Stimulated activated memory B cell treated with anti-CD40 and anti-IgM and Interleukin-4, amounts not matched to agents 10 μg/mL and 1 μg/mL and 100 μg/mL, for 72 hours (primary cell): ENCODE results near the gene CDHR3.
"Not testable (repeated sequence)": the region's sequence is repeated elsewhere in the genome, so short reads cannot be mapped to it uniquely, and the experiment has no call there.

Source experiments
- ATAC-seq: fragments of 150-1000 bp; cut with Tn5 transposase; 2 replicates; pipeline ENCODE4 v1.10.0; 2021
- H3K27ac Mint-ChIP-seq: one replicate; pipeline ENCODE4 v1.8.0; 2022; ENCODE audit warnings: mild to moderate bottlenecking, mixed read lengths
- H3K27me3 Mint-ChIP-seq: one replicate; pipeline ENCODE4 v1.8.0; 2022; ENCODE audit warnings: mixed read lengths
- H3K36me3 Mint-ChIP-seq: one replicate; pipeline ENCODE4 v1.8.0; 2022; ENCODE audit warnings: mixed read lengths
- H3K4me1 Mint-ChIP-seq: one replicate; pipeline ENCODE4 v1.8.0; 2022; ENCODE audit warnings: mixed read lengths
- H3K4me3 Mint-ChIP-seq: one replicate; pipeline ENCODE4 v1.8.0; 2022; ENCODE audit warnings: mild to moderate bottlenecking, moderate library complexity, mixed read lengths
- H3K9me3 Mint-ChIP-seq: one replicate; pipeline ENCODE4 v1.8.0; 2022; ENCODE audit warnings: mixed read lengths

Gene CDHR3

DNA sequence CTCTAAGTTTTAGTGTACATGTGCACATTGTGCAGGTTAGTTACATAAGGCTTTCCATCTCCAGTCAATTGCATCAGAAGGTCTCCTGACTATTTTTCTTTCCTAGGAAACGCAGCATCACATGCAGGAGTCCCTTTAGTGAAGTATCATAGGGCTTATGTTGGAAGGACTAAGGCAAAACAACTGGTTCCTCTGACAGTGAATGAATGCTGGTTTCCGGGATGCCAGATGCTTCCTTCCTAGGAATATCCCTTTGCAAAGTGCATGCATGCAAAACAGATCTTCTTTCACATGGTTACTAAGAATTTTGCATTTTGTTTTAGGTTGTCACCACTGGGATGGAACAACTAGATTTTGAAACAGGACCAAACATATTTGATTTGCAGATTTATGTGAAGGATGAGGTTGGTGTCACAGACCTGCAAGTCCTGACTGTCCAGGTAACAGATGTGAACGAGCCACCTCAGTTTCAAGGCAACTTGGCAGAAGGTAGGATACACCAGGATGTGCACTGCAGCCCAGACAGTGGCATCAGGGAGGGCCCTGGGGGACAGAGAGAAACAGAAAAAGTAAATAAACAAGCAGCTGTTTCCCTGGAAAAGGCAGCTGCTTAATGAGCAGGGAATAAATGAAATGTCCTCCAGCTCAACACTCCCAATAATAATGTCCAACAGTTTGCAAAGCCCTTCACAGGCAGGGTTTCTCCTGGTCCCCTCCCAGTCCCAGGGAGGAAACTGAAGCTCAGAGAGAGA is 17.8 kb downstream of the CDHR3 start:
- ATAC-seq = no peak
- Mint-ChIP-seq H3K27me3 (peaks cover 41% of the 10 kb centered on the region), H3K27ac (no peak overlapping the region), H3K36me3 (no peaks in the 10 kb centered on the region), H3K9me3 (no peaks in the 10 kb centered on the region), H3K4me3 (no peak overlapping the region), H3K4me1 (no peaks in the 10 kb centered on the region)

DNA sequence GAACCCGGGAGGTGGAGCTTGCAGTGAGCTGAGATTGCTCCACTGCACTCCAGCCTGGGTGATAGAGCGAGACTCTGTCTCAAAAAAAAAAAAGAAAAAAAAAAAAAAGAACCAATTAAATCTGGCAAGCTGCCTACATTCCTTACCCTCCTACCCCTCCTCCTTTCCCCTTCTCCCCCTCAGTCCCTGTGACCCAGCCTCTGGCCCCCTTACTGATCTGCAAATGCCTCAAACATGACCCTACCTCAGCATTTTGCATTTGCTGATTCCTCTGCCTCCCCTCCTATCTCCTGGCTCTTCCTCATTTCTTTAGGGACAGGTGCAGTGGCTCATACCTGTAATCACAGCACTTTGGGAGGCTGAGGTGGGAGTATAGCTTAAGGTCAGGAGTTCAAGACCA is 19.3 kb downstream of the CDHR3 start:
- ATAC-seq = no peak
- Mint-ChIP-seq H3K9me3 (no peaks in the 10 kb centered on the region), H3K4me3 (no peak overlapping the region), H3K4me1 (no peaks in the 10 kb centered on the region), H3K27ac (no peak overlapping the region), H3K36me3 (no peaks in the 10 kb centered on the region), H3K27me3 (peaks cover 51% of the 10 kb centered on the region)

DNA sequence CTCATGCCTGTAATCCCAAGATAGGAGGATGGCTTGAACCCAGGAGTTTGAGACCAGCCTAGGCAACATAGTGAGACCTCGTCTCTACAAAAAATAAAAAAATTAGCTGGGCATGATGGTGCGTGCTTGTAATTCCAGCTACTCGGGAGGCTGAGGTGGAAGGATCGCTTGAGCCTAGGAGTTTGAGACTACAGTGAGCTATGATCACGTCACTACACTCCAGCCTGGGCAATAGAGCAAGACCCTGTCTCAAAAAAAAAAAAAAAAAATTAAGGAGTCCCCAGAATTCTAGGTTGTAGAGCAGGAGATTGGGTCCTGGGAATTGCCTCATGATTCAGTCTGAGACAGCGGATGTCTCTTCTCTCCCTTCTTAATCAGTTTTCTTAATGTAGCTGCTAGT is 21.7 kb downstream of the CDHR3 start:
- H3K9me3 Mint-ChIP-seq, H3K36me3 Mint-ChIP-seq, H3K4me3 Mint-ChIP-seq, ATAC-seq, H3K27ac Mint-ChIP-seq, H3K4me1 Mint-ChIP-seq: not testable (repeated sequence)
- H3K27me3 Mint-ChIP-seq = peaks cover 56% of the 10 kb centered on the region

DNA sequence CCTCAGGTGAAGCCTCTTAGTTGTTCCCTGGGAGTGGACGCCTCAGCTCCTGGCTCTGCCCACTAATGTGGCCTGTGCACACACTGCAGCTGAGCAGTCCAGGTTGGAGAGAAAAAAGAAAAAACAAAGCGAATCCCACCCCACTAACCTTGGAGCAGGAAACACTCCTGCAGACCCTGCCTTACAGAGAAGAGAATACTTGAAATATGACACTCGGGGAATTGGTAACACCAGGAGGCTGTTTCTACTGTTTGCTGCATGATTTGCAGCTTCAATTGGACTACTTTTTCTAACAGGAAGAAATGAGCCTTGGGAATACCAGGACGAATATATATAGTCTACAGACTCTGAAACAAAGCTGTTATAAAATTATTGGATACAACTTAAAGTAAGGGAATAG is 22.2 kb downstream of the CDHR3 start:
- H3K9me3 Mint-ChIP-seq = no peaks in the 10 kb centered on the region
- H3K27ac Mint-ChIP-seq = no peak overlapping the region
- H3K27me3 Mint-ChIP-seq = peaks cover 61% of the 10 kb centered on the region
- H3K36me3 Mint-ChIP-seq = no peaks in the 10 kb centered on the region
- no peaks in the 10 kb centered on the region for H3K4me1 Mint-ChIP-seq
- ATAC-seq = no peak
- no peak overlapping the region for H3K4me3 Mint-ChIP-seq

DNA sequence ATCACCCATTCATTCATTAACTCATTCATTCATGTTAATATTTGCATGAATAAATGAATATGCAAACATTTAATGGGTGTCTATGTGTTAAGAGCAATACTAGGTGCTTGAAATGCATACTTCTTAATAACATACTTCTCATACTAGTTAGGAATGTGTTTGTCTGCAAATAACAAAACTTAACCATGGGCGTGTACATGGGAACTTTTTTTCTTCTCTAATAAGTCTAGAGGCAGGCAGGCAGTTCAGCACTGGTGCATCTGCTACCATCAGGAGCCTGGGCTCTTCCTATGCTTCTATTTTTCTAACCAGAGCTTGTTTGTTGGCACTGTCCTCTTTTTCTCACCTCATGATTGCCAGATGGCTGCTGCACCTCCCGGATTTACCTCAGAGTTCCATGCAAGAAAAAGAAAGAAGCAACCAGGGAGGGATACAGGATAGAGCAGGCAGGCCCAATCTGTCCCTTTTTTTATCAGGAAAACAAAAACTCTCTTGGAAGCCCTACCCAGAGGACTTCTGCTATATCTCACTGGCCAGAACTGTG is 22.7 kb downstream of the CDHR3 start:
- no peaks in the 10 kb centered on the region for H3K36me3 Mint-ChIP-seq
- H3K4me1 Mint-ChIP-seq = no peaks in the 10 kb centered on the region
- ATAC-seq = no peak
- no peak overlapping the region for H3K27ac Mint-ChIP-seq
- H3K9me3 Mint-ChIP-seq = no peaks in the 10 kb centered on the region
- H3K4me3 Mint-ChIP-seq = no peak overlapping the region
- peaks cover 59% of the 10 kb centered on the region for H3K27me3 Mint-ChIP-seq

DNA sequence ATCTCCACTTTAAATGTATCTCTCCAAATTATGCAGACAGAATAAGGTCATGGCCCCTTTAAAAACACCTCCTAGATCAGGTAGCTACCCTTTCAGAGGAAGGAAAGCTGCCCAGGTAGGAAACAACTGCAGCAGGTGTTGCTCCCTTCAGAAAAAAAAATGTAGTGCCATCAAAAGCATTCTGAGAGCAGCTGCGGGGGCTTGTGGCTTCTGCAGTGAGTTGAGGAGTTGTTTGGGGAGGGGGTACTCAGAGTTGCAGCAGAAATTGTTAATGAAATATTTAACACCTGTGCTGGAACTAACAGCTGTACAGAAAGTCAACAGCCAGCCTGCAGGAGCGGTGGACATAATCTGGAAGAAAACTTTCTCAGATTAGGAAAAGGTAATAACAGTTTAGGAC is 24.0 kb downstream of the CDHR3 start:
- Mint-ChIP-seq H3K27me3 (peaks cover 46% of the 10 kb centered on the region), H3K27ac (no peak overlapping the region), H3K9me3 (no peaks in the 10 kb centered on the region), H3K4me1 (no peaks in the 10 kb centered on the region), H3K36me3 (no peaks in the 10 kb centered on the region), H3K4me3 (no peak overlapping the region)
- no peak for ATAC-seq

DNA sequence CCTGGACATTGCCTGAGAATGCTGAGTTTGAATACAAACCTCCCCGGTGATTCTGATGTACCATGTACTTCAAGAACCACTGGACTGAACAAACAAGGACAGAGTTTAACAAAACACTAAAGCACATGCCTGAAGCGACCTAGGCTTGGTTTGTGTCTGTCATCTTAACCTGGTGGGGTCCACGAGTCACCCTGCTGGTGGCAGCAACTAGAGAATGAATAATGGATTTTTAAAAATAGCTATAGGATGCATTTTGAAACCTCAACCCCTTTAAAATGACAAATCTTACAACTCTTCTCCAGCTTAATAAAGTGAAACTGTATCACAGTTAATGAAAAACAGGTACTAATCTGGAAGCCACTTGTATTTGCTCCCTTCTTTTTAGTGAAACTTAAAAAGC is 25.2 kb downstream of the CDHR3 start:
- ATAC-seq = no peak
- Mint-ChIP-seq H3K36me3 (no peaks in the 10 kb centered on the region), H3K27ac (no peak overlapping the region), H3K9me3 (no peaks in the 10 kb centered on the region), H3K4me1 (no peaks in the 10 kb centered on the region), H3K4me3 (no peak overlapping the region), H3K27me3 (peaks cover 34% of the 10 kb centered on the region)

DNA sequence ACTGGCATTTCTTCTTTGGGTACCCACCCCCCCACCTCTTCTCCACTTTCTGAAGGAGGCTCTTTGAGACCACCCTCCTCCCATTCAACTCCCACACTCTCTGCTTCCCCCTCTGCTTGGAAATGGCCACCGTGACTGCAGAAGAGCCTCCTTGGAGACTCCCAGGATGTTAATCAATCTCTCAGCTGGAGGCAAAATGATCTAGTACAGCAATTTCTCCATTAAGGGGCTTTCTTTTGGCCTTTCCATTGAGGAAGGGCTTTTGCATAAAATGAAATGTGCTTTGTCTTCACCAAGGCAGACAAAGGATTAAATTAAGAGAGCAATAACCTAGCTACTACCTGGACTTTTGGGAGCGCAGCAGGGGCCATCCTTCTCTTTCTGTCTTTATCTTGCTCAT is 26.1 kb downstream of the CDHR3 start:
- H3K27ac Mint-ChIP-seq = no peak overlapping the region
- H3K27me3 Mint-ChIP-seq = peaks cover 25% of the 10 kb centered on the region
- ATAC-seq = no peak
- H3K36me3 Mint-ChIP-seq = no peaks in the 10 kb centered on the region
- no peaks in the 10 kb centered on the region for H3K9me3 Mint-ChIP-seq
- H3K4me3 Mint-ChIP-seq = no peak overlapping the region
- no peaks in the 10 kb centered on the region for H3K4me1 Mint-ChIP-seq

DNA sequence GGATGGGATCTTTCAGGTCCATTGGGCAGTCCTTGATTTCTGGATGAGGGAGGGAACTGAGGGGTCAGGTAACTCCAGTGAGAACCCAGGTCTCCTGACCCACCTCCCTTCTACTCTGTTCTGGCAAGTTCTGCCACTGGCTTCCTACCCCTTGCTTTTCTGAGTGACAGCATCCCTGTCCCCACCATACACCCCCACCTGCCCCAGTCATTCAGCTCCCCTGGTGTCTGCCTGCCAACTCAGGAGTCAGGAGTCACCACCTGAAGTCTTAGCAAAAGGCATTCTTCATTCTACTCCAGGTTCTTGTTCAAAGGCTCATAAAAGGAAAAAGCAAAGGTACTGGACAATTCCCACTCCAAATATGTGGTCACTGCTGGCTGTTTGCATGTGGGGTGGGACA is 26.6 kb downstream of the CDHR3 start:
- Mint-ChIP-seq H3K9me3 (no peaks in the 10 kb centered on the region), H3K27ac (no peak overlapping the region), H3K4me3 (no peak overlapping the region), H3K36me3 (no peaks in the 10 kb centered on the region), H3K4me1 (no peaks in the 10 kb centered on the region), H3K27me3 (peaks cover 21% of the 10 kb centered on the region)
- no peak for ATAC-seq

DNA sequence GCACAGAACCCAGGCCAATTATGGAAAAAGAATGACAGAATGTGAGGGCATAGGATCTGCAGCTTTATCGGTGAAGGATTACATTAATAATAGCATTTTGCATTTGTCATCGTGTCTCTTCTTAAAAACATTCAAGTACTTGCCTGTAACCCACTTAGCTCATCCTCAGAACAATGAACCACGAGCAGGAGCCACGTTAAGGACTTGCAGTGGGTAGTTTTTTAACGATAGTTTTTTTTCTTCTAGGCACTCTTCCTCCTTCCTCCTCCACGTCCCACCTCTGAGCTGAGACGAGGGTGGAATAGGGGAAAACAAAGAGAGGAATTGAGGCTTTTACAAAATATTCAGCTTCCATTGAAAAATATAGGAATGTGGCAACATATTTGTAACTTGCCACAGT is 27.1 kb downstream of the CDHR3 start:
- H3K36me3 Mint-ChIP-seq = no peaks in the 10 kb centered on the region
- H3K4me1 Mint-ChIP-seq = no peaks in the 10 kb centered on the region
- H3K4me3 Mint-ChIP-seq = no peak overlapping the region
- no peak overlapping the region for H3K27ac Mint-ChIP-seq
- peaks cover 21% of the 10 kb centered on the region for H3K27me3 Mint-ChIP-seq
- ATAC-seq = no peak
- H3K9me3 Mint-ChIP-seq = no peaks in the 10 kb centered on the region

DNA sequence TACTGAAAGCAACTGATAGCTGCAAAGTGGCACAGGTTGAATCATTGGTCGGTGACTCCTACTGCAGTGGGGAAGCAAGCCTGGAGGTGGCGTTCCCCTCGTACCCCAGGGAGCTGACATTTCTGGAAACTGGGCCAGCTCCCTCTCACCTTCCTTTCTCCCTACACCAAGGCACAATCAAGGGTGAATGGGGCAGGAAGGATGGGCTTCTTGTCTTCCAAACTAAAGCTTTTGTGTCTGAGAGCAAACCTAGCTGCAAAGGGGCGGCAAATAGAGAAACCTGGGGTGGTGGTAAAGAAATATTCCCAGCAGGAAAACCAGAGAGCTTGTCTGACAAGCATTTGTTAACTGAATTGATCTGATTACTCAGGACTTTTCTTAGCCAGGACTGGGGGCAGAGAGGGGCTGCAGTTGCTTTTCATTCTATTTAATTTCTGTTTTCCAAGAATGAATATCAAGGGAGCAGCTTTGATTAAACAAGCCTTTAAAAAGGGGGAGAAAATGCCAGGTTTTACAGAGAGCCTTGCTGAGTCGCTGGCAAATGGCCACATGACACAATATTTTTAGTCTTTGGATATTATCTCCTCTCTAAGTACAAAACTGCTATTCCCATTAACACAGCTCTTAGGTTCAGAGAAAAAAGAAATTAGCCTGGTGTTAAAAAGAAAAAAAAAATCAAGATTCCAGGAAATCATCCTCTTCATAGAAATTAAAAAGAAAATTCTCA is 27.8 kb downstream of the CDHR3 start:
- Mint-ChIP-seq H3K9me3 (no peaks in the 10 kb centered on the region), H3K27me3 (peaks cover 19% of the 10 kb centered on the region), H3K36me3 (no peaks in the 10 kb centered on the region), H3K4me1 (no peaks in the 10 kb centered on the region), H3K4me3 (no peak overlapping the region), H3K27ac (no peak overlapping the region)
- ATAC-seq = no peak

DNA sequence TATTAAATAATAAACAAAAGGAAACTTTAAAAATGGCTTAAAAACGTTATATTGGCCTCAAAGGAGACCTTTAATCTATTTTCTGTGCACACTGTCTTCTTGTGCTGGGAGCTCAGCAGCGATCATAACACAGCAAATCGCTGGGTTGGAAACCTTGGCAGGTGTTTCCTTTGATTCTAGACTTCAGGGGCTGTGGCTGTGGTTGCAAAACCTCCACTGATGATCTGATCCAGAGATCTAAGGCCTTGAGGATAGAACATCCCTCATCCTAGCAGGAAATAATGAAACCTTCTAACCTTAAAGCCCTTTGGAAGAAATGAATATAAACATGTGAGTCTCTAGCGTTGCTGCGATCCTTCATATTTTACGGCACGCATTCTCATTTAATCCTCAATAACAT is 29.8 kb downstream of the CDHR3 start:
- H3K9me3 Mint-ChIP-seq = no peaks in the 10 kb centered on the region
- no peak for ATAC-seq

DNA sequence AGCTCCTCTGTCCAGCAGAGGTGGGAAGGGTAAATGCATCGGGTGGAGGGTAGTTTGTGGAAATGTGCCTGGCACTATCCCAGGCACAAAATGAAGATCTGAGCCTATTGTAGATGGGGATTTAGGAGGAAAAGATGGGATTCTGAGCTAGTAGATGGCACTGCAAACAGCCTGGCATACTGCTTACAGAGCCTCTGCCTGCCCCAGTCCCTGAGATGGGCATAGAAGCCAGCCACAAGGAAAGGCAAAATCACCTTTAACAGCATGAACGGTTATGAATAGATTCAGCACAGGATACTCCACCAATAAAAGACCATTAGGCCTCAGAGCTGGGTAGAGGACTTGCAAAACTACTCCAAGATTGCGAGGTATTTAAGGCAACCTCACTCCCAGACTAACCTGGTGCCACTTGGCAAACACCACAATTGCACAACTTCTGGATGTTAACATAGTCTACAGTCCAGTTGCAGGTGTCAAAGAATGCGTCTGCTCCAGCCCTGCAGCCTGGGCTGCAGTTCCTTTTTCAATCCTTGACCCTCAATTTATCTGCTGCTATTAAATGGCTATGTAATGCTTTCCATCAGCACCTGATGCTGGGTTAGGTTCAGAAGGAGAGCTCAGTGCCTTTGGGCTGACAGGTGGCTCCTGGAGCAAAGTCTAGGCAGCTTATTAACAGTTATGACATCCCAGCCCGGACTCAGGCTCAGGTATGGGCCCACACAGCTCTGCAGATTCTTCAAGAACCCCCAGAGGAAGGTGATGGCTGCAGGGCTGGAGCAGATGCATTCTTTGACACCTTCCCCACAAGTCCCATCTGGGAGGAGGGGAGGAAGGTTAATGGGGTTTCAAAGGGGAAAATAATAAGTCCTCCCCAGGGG is 34.0 kb downstream of the CDHR3 start:
- Mint-ChIP-seq H3K27ac (no peak overlapping the region), H3K27me3 (peaks cover 12% of the 10 kb centered on the region), H3K36me3 (no peaks in the 10 kb centered on the region), H3K9me3 (no peaks in the 10 kb centered on the region), H3K4me1 (no peaks in the 10 kb centered on the region), H3K4me3 (no peak overlapping the region)
- no peak for ATAC-seq

More for the DNA sequence above, 29.8 kb downstream of the CDHR3 start:
- H3K27me3 Mint-ChIP-seq = peaks cover 10% of the 10 kb centered on the region
- no peak overlapping the region for H3K27ac Mint-ChIP-seq
- no peaks in the 10 kb centered on the region for H3K4me1 Mint-ChIP-seq
- H3K36me3 Mint-ChIP-seq = no peaks in the 10 kb centered on the region
- no peak overlapping the region for H3K4me3 Mint-ChIP-seq

DNA sequence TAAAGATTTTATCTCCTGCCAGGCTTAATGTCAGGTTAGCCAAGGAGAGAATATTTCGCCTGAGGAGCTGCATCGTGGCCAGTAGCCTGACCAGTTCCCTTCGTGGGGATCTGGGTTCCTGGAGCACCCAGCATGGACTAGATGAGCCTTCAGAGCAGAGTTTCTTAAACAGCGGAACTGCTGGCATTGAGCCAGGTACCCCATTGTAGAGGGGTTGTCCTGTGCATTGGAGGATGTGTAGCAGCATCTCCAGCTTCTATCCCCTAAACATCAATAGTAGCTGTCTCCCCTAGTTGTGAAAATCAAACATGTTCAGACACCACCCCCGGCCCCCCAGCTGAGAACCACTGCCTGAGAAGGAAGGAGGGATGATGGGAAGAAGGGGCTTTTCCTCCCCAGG is 36.2 kb downstream of the CDHR3 start:
- no peak for ATAC-seq
- H3K27ac Mint-ChIP-seq = no peak overlapping the region
- no peaks in the 10 kb centered on the region for H3K9me3 Mint-ChIP-seq
- no peak overlapping the region for H3K4me3 Mint-ChIP-seq
- no peaks in the 10 kb centered on the region for H3K4me1 Mint-ChIP-seq
- H3K36me3 Mint-ChIP-seq = no peaks in the 10 kb centered on the region
- H3K27me3 Mint-ChIP-seq = peaks cover 12% of the 10 kb centered on the region

DNA sequence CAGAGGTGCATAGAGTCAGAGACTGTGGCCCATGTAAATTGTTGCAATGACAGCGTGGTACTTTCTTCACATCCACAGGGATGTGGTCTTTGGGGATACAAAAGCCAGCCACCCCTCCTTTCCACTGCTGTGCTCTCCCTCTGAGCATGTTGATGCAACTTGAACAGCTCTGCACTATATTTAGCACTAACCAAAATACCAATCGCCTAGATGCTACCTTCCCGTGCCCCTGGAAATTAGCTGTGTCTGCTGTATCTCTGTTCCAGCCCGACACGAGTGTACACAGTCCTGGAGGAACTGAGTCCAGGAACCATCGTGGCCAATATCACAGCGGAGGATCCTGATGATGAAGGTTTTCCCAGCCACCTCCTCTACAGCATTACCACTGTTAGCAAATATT is 38.1 kb downstream of the CDHR3 start:
- no peak overlapping the region for H3K4me3 Mint-ChIP-seq
- H3K27ac Mint-ChIP-seq = no peak overlapping the region
- no peaks in the 10 kb centered on the region for H3K36me3 Mint-ChIP-seq
- no peak for ATAC-seq
- H3K9me3 Mint-ChIP-seq = peaks cover 10% of the 10 kb centered on the region
- peaks cover 12% of the 10 kb centered on the region for H3K27me3 Mint-ChIP-seq
- H3K4me1 Mint-ChIP-seq = no peaks in the 10 kb centered on the region
